K562 (cell line): Measurements from ENCODE around the gene HSPA1B. TPM values are rescaled to one million over a fixed set of nuclear protein-coding genes. Genes with fewer than 3 reads are reported as not detected.

Experiments
- CREM ChIP-seq: IDR thresholded peaks from 2 replicates; pipeline ENCODE4 v1.6.1; 2014; ENCODE audit warnings: antibody characterized with exemption, low read depth
- ELK1 ChIP-seq: sonication (generic); formaldehyde crosslinking; IDR thresholded peaks from 2 replicates; pipeline ENCODE4 v1.8.1; 2022; ENCODE audit warnings: missing genetic modification reagents
- EWSR1 ChIP-seq: fragments of 450-650 bp; IDR thresholded peaks from 2 replicates; pipeline ENCODE4 v1.6.1; 2018; ENCODE audit warnings: borderline replicate concordance, mild to moderate bottlenecking, low read depth, moderate library complexity; ENCODE audit not compliant: partially characterized antibody
- FOXA1 ChIP-seq: fragments of 450-650 bp; IDR thresholded peaks from 2 replicates; pipeline ENCODE4 v1.6.1; 2016; ENCODE audit warnings: mild to moderate bottlenecking, borderline replicate concordance
- HDAC6 ChIP-seq: IDR thresholded peaks from 2 replicates; pipeline ENCODE4 v1.6.1; 2012; ENCODE audit warnings: low read depth, mild to moderate bottlenecking, control low read depth, inconsistent platforms, low read length, moderate library complexity
- MBD2 ChIP-seq: sonication (generic); IDR thresholded peaks from 2 replicates; pipeline ENCODE4 v1.6.1; 2016; ENCODE audit warnings: low read depth, borderline replicate concordance
- MLX ChIP-seq, 2 experiments: fragments of 450-650 bp in 1 of 2; sonication (generic) in 1 of 2; formaldehyde crosslinking; conservative IDR thresholded peaks; 2 replicates each; pipeline versions ENCODE4 v1.4.0 to v1.8.1; 2020 to 2022; ENCODE audit warnings: mild to moderate bottlenecking in 1 of 2, missing genetic modification reagents in 1 of 2
- NBN ChIP-seq: fragments of 450-650 bp; IDR thresholded peaks from 2 replicates; pipeline ENCODE4 v1.6.1; 2016; ENCODE audit warnings: low read depth, mild to moderate bottlenecking
- NCOA4 ChIP-seq: fragments of 450-650 bp; IDR thresholded peaks from 2 replicates; pipeline ENCODE4 v1.6.1; 2018; ENCODE audit warnings: mild to moderate bottlenecking; ENCODE audit not compliant: partially characterized antibody
- PHF21A ChIP-seq: fragments of 450-650 bp; IDR thresholded peaks from 2 replicates; pipeline ENCODE4 v1.6.1; 2017; ENCODE audit warnings: low read depth, borderline replicate concordance
- PML ChIP-seq: IDR thresholded peaks from 2 replicates; pipeline ENCODE4 v1.6.1; 2012; ENCODE audit warnings: low read length, inconsistent platforms
- SAFB2 ChIP-seq: fragments of 200-400 bp; formaldehyde crosslinking; IDR thresholded peaks from 2 replicates; pipeline ENCODE4 v1.6.1; 2018; ENCODE audit warnings: borderline replicate concordance, low read length, low read depth, moderate library complexity; ENCODE audit not compliant: severe bottlenecking
- SREBF1 ChIP-seq: fragments of 150-350 bp; IDR thresholded peaks from 2 replicates; pipeline ENCODE4 v1.6.1; 2014; ENCODE audit warnings: antibody characterized with exemption, low read depth, low read length, borderline replicate concordance
- TFE3 ChIP-seq: fragments of 450-650 bp; formaldehyde crosslinking; IDR thresholded peaks from 2 replicates; pipeline ENCODE4 v1.4.0; 2020; ENCODE audit warnings: mild to moderate bottlenecking, mixed read lengths
- TOE1 ChIP-seq, 2 experiments: fragments of 450-650 bp in 1 of 2; sonication (generic) in 1 of 2; formaldehyde crosslinking in 1 of 2; IDR thresholded peaks; 2 replicates each; pipeline versions ENCODE4 v1.7.1 to v1.8.0; 2016 to 2022; ENCODE audit warnings: borderline replicate concordance in 2 of 2, mild to moderate bottlenecking in 2 of 2, antibody characterized with exemption in 1 of 2, inconsistent platforms in 1 of 2, low read depth in 1 of 2, missing genetic modification reagents in 1 of 2, moderate library complexity in 1 of 2
- ZFP30 ChIP-seq: fragments of 250-450 bp; sonication (Bioruptor Pico); IDR thresholded peaks from 2 replicates; pipeline ENCODE4 v1.8.0; 2022; ENCODE audit warnings: moderate library complexity, mild to moderate bottlenecking, inconsistent platforms, borderline replicate concordance
- ZMIZ1 ChIP-seq, 2 experiments: fragments of 150-350 bp in 1 of 2; IDR thresholded peaks; 2 replicates each; pipeline ENCODE4 v1.6.1; 2012 to 2016; ENCODE audit warnings: low read depth in 2 of 2, low read length in 2 of 2, mild to moderate bottlenecking in 1 of 2, moderate library complexity in 1 of 2
- ZNF79 ChIP-seq: fragments of 250-450 bp; sonication (Bioruptor Pico); IDR thresholded peaks from 2 replicates; pipeline ENCODE4 v1.4.0; 2020; ENCODE audit warnings: low read depth, mild to moderate bottlenecking, moderate library complexity
- polyA plus RNA-seq, 8 experiments: library from polyadenylated mRNA; depleted of rRNA in 4 of 8; stranded (reverse) in 5 of 8; unstranded in 3 of 8; fragments of >200 nt; fragmentation: Nextera tagmentation in 2 of 8; fragmentation: Illumina TruSeq in 1 of 8; extraction: Ambion mirVana in 2 of 8; extraction: Trizol in 1 of 8; gene quantifications; 2 replicates each; pipeline versions ENCODE4 v1.2.1 to v1.2.3, GENCODE V29; 2011 to 2014; ENCODE audit warnings: inconsistent platforms in 1 of 8, missing spikeins in 1 of 8
- total RNA-seq, 7 experiments: library from RNA; depleted of rRNA in 6 of 7; stranded (reverse); fragments of >200 nt in 6 of 7; fragmentation: Illumina TruSeq in 2 of 7; extraction: Trizol in 2 of 7; gene quantifications; 2 replicates each; pipeline versions ENCODE4 v1.2.1 to v1.2.3, GENCODE V29; 2011 to 2021; ENCODE audit warnings: low replicate concordance in 1 of 7
- TF ChIP-seq, protein P1 (sequence below): fragments of 450-650 bp; IDR thresholded peaks from 2 replicates; pipeline ENCODE4 v1.6.1; 2016; ENCODE audit warnings: missing biosample characterization, missing genetic modification characterization

The HSPA1B gene
- total and polyA plus RNA-seq, 9 of the 15 experiments (the other 6 are each of a cell fraction or from before 2014, with no cell fraction given): 0.27 to 227 (median 51.2) TPM

DNA sequence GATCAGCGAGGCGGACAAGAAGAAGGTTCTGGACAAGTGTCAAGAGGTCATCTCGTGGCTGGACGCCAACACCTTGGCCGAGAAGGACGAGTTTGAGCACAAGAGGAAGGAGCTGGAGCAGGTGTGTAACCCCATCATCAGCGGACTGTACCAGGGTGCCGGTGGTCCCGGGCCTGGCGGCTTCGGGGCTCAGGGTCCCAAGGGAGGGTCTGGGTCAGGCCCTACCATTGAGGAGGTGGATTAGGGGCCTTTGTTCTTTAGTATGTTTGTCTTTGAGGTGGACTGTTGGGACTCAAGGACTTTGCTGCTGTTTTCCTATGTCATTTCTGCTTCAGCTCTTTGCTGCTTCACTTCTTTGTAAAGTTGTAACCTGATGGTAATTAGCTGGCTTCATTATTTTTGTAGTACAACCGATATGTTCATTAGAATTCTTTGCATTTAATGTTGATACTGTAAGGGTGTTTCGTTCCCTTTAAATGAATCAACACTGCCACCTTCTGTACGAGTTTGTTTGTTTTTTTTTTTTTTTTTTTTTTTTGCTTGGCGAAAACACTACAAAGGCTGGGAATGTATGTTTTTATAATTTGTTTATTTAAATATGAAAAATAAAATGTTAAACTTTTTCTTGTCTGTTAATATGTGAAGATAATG, 2.2 kb downstream of the HSPA1B start (continued):
- TF ChIP-seq TFE3 (CRISPR knock-in tag) (no peak; the same call in 1 of the 2 replicates), EWSR1 (no peak), MLX (CRISPR knock-in tag; conservative IDR thresholded peaks at IDR 0.05) (peak in 1 of 2 experiments; percentile 76; a peak in 1 of 4 replicates), TOE1 (IDR thresholded peaks at IDR 0.05; ENCODE audit: borderline replicate concordance) (no peak), TOE1 (CRISPR knock-in tag; IDR thresholded peaks at IDR 0.05; ENCODE audit: borderline replicate concordance, low read depth) (no peak), NCOA4 (no peak), SAFB2 (no peak), ZNF79 (CRISPR knock-in tag) (no peak), ZFP30 (CRISPR knock-in tag) (peak; percentile 24; the same call in 1 of the 2 replicates), MBD2 (no peak), HDAC6 (no peak), NBN (peak; percentile 79), FOXA1 (no peak), CREM (no peak), ELK1 (CRISPR knock-in tag) (no peak), PHF21A (no peak), PML (peak; percentile 26; the same call in 1 of the 2 replicates), SREBF1 (no peak), ZMIZ1 (IDR thresholded peaks at IDR 0.05; ENCODE audit: low read depth in 2 of 2, low read length in 2 of 2) (no peak)
- TF ChIP-seq, protein P1, sequence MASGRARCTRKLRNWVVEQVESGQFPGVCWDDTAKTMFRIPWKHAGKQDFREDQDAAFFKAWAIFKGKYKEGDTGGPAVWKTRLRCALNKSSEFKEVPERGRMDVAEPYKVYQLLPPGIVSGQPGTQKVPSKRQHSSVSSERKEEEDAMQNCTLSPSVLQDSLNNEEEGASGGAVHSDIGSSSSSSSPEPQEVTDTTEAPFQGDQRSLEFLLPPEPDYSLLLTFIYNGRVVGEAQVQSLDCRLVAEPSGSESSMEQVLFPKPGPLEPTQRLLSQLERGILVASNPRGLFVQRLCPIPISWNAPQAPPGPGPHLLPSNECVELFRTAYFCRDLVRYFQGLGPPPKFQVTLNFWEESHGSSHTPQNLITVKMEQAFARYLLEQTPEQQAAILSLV (tag): no peak
